HG03108 (cell line): Measurements from ENCODE around the gene UBR4.

Experiments
- ATAC-seq: cut with Tn5 transposase; IDR thresholded peaks from one replicate; pipeline ENCODE4 v1.9.1; 2021; ENCODE audit warnings: moderate library complexity; ENCODE audit not compliant: unreplicated experiment

Gene UBR4

DNA sequence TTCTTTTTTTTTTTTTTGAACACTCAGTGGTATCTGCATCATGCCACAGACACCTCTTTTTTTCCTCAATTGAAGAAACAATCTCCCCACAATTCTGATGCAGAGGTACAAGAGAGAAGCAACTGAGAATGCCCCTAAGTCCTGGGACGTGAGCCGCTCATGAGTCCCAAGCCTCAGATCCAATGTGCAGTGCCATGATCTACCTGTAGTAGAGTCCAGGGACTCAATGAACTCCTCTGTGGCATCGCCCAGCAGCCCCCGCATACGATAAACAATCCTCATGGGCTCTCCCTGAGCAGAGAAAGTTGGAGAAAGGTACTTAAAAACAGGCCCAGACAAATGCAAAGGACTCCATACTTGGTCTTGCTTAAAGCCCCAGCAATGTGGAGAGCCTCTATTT is 113.1 kb downstream of the UBR4 start:
- ATAC-seq: no peak

DNA sequence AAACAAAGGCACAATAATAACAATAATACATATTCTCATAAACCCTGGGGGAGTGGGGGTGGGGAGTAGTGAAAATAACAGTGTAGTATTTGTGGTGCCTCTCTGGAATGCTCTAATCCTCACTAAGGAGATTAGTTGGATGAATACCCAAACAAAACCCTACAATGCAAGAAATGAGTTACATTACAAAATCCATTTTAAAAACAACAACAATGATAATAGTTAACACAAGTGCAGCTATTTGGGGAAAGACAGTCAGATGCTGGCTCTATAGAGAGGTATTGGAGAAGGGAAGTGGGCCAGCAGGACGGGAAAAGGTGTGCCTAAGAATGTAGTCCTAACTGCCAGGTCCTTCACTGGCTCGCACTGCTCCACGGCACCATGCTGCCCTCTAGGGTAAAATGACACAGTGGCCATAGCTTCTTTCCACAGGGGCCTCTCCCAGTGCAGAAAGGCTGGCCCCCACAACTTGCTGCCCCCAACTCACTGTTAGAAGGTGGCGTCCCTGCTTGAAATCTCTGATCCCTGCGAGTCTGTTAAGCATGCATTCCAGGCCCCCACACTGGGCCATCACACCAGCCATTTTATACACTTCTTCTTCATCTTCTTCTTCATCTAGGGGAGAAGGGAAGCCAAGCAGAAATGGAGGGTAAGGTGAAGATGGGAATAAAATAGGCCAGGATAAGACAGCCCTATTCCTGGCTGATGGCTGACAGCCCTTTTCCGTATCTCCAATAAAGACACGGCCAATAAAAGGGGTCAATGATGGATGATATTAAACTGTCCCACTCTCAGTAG is 113.8 kb downstream of the UBR4 start:
- no peak for ATAC-seq

DNA sequence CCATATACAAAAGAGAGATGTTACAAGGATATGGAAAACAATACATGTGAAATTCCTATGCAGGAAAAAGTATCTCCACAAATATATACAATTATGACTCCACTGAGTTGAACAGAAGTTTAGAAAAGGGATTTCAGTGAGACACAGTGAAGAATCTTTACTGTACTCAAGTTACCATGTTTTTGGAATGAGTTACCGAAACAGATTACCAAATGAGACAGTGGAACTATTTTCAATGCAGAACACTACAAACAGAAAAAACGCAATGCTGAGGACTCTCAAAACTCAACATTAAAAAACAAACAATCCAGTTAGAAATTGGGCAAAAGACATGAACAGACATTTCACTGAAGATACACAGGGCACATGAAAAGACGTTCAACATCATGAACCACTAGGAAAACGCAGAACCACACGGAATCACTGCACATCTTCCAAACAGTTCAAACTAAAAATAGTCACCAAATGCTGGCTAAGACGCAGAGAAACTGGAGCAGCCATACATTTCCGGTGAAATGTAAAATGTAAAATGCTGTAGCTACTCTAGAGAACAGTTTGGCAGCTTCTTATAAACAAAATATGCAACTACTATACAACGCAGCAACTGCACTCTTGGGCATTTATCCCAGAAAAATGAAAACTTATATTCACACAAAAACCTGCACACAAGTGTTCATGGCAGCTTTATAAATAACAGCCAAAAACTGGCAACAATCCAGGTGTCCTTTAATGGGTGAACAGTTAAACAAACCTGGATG is 118.7 kb downstream of the UBR4 start:
- no peak for ATAC-seq

DNA sequence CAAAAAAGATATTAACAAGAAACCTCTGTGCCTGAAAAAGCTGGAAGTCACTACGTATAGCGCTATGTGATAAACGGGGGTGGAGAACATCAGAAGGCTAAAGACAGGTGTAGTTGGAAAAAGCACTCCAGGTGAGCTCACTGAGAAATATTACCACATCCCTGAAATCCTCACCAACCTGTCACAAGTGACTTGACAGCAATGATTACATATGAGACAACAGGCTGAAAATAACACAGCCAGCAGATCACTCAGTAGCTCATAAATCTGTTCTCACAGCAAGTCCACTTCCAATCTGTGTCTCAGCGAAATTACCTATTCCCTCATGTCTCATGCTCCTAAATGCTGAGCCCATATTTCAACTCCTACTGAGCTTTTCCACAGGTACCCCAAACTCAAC is 120.5 kb downstream of the UBR4 start:
- ATAC-seq: no peak

DNA sequence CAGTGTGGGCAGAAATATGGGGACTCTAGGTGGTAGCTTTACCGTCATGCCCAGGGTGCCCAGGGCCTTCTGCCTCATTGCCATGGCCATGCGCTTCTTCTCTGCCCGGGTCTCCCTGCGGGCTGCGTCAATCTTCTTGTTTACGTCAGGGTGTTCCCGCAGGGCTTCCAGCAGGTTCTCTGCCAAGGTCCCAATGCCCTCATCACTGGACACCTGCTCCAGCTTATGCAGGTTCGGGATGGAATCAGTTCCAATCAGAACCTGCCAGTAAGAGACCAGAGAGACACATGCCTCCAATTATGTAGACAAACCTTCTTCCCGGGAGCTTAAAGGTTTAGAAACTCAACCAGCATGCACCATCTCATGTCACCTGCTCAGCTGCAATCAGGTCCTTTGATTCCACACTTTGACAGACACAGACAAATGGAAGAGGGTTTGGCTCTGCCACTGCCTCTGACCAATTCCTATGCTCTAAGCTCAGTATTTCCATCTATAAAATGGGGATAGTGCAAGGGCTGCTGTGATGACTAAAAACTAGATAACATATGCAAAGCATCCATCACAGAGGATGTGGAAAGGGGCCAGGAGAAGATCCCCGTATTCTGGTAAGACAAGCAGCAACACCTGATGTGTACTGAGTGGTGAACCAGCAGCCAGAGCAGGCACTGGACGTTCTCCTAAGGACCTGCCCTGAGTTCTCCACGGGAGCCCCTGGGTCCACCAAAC is 121.2 kb downstream of the UBR4 start:
- no peak for ATAC-seq

DNA sequence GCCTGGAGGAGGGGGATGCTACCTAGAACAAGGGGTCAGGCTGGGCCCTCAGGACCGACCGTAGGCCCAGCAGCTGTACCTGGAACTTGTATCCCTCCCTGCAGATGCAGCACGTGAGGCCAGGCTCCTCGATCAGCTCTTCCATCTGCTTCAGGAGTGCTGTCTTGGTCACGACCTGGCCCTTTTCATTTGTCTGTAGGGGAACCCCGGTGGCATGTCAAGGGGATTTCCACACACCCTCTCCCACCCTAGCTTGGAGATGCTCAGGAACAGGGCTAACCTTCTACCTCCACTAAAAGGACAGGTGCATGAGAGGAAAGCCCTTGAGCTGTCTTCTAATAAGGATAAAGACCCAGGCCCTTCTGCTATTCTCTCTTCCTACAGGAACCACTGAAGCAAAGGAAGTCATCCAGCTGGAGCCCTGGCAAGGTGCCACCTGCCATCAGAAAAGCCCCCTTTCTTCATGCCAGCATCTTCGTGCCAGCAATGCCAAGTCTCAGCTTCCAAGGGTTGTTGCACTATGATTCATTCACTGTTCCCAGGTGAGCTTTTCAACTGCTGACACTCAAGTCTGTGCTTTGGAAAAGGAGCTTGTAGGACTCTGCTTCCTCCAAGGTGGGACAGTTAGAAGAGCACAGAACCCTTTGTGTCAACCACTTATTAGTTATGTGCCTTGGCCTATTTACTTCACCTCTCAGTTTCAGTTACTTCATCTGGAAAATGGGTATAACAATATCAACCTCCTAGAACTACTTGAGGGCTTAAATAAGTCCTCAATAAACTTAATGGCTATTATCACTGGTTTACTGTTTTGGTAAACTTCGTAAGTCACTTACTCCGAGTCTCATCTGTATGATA is 122.1 kb downstream of the UBR4 start:
- ATAC-seq: no peak

DNA sequence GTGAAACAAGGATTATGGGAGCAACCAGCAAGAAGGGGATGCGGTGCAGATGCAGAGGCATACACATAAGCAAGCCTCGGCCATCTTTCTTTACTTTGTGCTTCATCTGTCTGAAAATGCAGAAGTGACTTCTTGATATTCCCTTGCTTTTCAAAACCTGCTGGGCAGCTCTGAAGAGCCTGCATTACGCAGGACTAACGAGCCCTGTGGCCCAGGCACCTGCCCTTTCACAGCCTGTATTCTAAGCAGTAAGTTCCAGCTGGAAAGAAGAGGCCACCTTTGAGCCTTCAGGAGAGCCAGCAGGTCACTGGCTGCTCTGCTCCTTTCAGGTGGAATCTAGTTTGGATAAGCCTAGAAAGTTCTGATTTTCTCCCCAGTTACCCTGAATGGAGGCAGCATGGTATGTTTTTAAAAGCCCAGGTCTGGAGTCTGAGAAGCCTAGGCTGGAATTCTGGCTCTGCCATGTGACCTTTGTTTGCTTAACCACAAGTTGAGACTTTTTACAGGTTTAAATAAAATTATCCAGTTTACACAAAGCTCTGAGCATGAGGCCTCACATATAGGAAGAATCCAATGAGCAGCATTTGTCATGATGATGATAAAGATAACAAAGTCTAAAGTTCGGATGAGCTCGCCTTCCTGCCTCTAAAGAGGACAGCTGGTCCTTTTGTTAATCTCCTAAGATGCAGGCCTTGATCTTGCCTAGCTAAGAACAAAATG is 122.9 kb downstream of the UBR4 start:
- no peak for ATAC-seq

DNA sequence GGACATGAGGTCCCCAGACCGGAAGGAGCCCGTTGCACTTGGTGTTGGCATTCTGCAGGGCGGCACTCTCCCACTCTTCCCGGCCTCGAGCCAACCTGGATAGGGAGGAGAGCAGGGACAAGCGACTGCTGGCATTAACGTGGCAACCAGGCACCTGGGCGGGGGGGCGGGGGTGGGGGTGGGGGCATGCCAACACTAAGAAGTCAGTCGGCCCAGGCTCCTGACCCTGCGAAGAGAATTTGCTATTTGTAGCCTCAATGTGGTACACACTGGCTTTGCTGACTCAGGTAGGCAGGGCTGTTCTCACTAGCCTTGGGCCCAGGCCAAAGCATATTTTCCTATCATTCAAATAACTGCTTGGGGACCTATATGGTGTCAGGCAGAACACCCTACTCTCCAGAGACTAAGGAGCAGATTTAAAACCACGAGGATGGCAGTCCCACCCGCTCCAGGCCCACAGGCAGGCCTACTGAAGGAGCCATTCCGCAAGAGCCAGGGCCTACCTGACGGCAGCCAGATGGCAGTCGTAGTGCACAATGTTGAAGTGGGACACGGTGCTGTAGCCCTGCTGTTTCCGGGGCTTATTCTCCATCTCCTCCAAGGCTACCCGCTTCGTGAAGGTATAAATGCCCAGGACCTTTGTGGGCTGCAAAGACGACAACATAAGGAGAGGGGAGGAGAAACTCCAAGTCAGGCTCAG is 123.7 kb downstream of the UBR4 start:
- no peak for ATAC-seq

DNA sequence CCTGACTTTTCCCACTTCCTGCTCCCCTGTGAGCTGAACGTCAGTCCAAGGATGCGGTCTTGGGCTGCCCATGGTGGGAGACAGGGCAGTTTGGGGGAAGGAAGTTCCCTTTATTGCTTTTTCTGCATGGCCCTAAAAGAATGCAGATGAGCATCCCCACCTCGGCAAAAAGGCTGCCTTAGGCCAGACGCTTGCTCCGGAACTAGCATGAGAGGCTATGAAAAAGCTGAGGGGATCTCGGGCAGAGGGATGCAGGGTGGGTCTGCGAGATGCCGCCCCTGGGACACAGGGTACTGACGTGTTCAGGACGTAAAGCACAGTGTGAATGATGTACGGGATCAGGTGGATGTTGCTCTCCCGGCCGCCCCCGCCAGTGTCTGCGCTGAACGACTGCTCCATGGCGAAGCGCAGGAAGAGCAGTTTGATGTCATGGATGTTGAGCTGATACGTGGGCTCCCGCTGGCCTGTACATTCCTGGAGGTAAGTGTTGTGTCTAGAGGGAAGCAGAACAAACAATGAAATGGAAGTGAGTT is 125.8 kb downstream of the UBR4 start:
- no peak for ATAC-seq

DNA sequence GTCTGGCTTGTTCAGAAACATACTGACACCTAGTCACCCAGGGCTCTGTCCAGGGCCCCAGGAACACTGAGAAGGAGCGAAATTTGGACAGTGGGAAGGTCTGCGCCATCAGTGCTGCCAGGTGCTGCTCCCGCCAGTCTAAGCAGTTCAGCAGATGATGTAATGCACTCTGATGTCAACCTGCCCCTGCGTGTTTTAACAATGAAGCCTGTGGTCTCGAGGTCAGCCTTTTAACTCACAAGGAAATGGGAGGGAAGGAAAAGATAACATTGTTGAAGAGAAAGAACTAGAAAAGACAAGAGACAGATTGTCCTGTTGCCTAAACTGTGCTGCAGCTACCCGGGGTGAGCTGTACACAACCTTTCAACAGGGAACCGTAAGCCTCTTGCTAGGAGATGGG is 127.0 kb downstream of the UBR4 start:
- no peak for ATAC-seq

DNA sequence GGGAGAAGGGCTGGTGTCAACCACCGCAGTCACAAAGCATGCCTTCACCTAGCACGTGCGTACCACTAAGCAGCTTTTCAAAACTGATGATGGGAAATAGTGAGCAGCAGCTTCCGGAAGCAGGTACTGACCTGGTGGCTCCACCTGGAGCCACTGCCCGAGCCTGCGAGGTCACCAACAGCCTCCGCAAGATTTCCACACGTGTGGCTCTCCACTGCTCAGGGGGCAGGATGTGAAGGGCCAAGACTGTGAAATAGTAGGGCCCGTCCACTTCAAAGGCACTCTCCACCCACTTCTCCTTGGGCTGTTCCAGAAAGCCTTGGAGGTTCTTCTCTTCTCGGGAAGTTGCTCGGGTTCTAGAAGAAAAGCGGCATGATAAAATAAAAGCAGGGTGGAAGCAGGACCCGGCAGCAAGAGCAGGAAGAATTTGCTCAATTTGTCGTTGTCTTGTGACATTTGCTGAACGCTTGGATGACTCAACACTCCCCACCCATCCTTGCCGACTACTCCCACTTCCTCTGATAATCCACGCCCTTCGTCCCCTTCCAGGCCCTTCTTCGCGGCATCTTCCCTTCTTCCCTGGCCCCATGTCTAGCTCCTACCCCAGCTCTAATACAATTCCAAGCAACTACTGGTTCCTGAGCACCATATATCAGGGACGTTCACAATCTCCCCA is 128.7 kb downstream of the UBR4 start:
- no peak for ATAC-seq

DNA sequence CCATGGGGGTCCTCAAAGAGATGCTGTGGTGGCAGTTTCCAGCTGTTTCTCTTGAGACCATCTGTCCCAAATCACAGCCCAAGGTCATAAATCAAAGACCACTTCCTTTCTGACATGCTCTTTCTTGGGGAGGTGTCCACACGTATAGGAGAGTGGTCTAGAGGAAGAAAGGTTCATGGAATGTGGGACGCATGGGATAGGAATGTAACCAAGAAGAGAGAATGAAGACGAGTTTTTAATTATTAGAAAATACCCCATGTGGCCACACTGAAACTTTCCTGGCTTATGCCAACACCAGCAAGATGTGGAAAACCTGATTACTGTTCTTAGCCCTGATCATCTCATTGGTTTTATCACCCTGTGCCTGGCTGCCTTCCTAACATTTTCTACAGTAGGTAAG is 129.3 kb downstream of the UBR4 start:
- no peak for ATAC-seq

DNA sequence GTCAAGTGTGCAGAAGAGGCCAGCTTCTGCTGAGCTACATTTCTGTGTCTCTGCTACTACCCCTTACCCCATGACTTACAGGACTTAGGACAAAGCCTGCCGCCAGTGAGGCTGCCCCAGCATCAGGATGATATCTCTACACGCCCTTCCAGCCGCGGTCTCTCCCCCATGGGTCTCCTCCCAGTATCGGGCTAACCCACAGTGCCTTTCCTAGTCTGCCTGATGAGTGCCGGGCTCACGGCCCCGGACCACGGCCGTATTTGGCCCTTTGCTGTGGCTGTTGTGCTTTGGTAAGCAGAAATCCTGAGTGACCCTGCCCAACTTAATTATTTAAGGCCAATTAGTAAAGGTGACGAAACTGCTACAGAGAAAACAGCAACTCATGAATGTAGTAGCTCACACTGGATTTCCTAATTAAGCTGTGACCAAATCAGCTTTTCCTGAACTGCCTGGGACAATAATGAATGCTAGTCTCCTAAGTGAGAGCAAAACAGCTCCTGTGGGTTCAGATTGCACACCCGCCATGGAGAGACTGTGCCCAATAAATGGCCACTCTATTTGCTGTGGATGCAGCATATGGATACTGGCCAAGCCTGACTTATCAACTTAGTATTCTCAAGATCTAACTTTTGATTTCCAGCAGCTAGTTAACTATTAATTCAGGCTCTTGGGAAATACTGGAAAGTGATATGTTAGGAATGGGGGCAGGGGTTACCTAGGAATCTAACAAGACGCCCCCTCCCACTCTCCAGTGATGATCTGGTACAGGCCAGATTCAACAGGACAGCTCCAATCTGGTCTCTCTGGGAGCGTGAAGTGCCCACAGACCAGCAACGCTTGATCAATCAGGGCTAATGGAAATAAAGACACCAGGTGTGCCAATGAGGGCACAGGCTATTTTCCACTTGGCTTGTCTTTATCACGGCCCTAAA is 130.3 kb downstream of the UBR4 start:
- no peak for ATAC-seq

DNA sequence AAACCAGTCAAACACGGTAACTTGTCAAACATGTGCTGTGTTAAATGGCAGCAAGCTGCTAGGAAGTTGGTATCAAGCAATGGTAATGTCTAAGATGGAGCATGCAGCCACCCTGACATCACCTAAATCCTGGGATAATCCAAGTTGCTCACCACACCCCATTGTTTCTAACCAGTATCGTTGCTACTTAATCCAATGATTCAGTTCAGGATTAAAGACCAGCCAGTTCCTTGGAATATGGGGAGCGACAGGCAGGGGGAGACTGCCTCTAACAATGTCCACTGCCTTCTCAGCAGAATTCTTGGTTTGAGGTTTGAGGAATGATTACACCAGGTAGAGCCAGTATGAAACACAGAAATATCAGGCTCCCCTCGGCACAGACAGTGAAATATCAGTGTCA is 131.5 kb downstream of the UBR4 start:
- no peak for ATAC-seq

DNA sequence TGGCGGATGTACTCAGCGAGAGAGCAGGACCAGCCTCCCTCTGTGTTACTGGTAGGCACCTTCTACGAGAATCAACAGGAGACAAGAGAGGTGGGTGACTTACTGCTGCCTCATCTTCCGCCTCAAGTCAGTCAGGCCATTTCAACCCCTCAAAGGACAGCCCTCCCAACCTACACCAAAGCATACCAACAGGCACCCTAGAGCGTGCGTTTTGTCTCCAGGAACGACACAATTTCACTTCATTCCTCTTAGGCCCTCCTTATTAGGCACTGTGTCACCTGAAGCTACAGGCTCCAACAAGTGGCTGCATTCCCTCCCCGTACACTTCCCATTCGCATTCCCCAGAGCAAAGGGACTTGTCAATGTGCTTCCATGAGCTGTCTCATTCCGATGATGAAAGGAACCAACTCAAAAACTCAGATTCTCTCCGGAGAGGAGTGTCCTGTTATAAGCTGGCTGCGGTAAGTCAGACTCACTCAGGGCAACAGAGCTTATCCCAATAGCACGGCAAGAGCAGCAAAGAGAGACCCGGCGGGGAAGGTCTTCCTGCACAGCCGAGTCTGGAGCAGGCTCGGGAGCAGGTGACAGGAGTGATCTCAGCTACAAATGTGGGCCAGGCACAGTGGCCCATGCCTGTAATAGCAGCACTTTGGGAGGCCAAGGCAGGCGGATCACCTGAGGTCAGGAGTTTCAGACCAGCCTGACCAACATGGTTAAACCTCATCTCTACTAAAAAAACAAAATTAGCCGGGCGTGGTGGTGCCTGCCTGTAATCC is 133.0 kb downstream of the UBR4 start:
- no peak for ATAC-seq

DNA sequence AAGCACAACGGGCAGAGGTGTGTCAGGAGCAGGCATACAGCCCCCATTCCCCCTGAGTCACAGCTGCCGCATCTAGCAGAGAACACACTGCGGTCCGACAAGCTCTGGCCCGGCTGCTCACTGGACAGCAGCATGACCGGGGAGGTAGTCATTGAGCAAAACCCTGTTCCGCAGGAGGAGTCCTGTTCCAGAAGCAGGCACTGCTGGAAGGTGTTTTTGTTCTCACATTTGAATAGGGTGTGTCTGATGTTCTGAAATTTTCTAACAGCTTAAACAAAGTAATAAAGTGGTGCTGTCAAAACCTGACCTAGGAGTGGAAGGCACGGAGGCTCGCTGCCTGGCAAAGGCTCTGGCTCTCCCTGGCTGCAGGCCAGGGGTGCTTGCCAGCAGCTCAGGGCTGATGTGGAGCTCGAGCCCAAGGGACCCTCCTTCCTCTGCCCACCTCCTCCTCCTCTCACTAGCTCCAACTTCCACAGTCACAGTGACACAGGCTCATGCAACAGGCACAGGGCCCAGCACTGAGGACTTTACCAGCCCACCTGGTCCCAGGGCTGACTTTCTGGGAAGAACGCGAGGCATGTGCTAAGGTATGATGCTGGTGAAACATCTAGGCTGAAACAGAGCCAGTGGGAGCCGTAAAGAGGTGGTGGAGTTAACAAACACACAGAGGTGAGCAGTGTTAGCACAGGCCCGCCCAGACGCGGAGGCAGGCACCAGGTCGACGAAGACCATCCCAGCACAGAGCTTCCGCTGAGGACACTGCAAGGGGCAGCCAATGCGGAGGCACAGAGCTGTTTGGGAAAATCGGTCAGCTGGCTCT is 135.0 kb downstream of the UBR4 start:
- ATAC-seq: no peak
